Neural progenitor cell (in vitro differentiated cells): ENCODE results near the gene SAMD13. TPM values are rescaled to one million over a fixed set of nuclear protein-coding genes. Genes with fewer than 3 reads are reported as not detected.

Experiments
- DNase-seq: peaks from one replicate; pipeline ENCODE4 v3.0.0-alpha.2; 2016; ENCODE audit warnings: low spot score
- H2AFZ ChIP-seq: fragments of 200-600 bp; sonication (generic); replicated peaks from 2 replicates; pipeline ENCODE4 v1.6.1; 2016; ENCODE audit warnings: antibody characterized with exemption
- H3F3A ChIP-seq: fragments of 200-600 bp; sonication (generic); 2 replicates; pipeline ENCODE4 v1.6.1; 2016; ENCODE audit warnings: antibody characterized with exemption, low read depth
- H3K27ac ChIP-seq: fragments of 200-600 bp; sonication (generic); 2 replicates; pipeline ENCODE4 v1.5.1; 2016; ENCODE audit warnings: mild to moderate bottlenecking
- H3K27me3 ChIP-seq: fragments of 200-600 bp; sonication (generic); 2 replicates; pipeline ENCODE4 v1.6.1; 2016; ENCODE audit warnings: mild to moderate bottlenecking, moderate library complexity
- H3K36me3 ChIP-seq: fragments of 200-600 bp; sonication (generic); 2 replicates; pipeline ENCODE4 v1.5.1; 2016
- H3K4me1 ChIP-seq: fragments of 200-600 bp; sonication (generic); 2 replicates; pipeline ENCODE4 v1.6.1; 2016; ENCODE audit warnings: mixed run types
- H3K4me2 ChIP-seq: fragments of 200-600 bp; sonication (generic); 2 replicates; pipeline ENCODE4 v1.6.1; 2016
- H3K4me3 ChIP-seq: fragments of 200-600 bp; sonication (generic); 2 replicates; pipeline ENCODE4 v1.5.1; 2016
- H3K79me2 ChIP-seq: fragments of 200-600 bp; sonication (generic); 2 replicates; pipeline ENCODE4 v1.6.1; 2016; ENCODE audit warnings: low read depth
- H3K9ac ChIP-seq: fragments of 200-600 bp; sonication (generic); 2 replicates; pipeline ENCODE4 v1.6.1; 2016
- H3K9me3 ChIP-seq: fragments of 200-600 bp; sonication (generic); 2 replicates; pipeline ENCODE4 v1.5.1; 2016; ENCODE audit warnings: low read depth
- H4K20me1 ChIP-seq: fragments of 200-600 bp; sonication (generic); 2 replicates; pipeline ENCODE4 v1.6.1; 2016; ENCODE audit warnings: low read depth
- H3K27ac Mint-ChIP-seq: 3 replicates; pipeline ENCODE4 v1.8.0; 2021; ENCODE audit warnings: mixed read lengths
- H3K27me3 Mint-ChIP-seq: 2 replicates; pipeline ENCODE4 v1.8.0; 2022; ENCODE audit warnings: low read depth, mild to moderate bottlenecking, inconsistent platforms, moderate library complexity, mixed read lengths; ENCODE audit not compliant: insufficient read depth
- H3K36me3 Mint-ChIP-seq: 3 replicates; pipeline ENCODE4 v1.8.0; 2021; ENCODE audit warnings: mixed read lengths
- H3K4me1 Mint-ChIP-seq: 3 replicates; pipeline ENCODE4 v1.8.0; 2021; ENCODE audit warnings: mixed read lengths
- H3K4me3 Mint-ChIP-seq: 3 replicates; pipeline ENCODE4 v1.8.0; 2021; ENCODE audit warnings: mild to moderate bottlenecking, moderate library complexity, mixed read lengths
- H3K9me3 Mint-ChIP-seq: 3 replicates; pipeline ENCODE4 v1.8.0; 2020; ENCODE audit warnings: mixed read lengths
- CTCF ChIP-seq: fragments of 200-600 bp; sonication (generic); IDR thresholded peaks from 2 replicates; pipeline ENCODE4 v1.5.1; 2017; ENCODE audit warnings: antibody characterized with exemption, mild to moderate bottlenecking
- EZH2 ChIP-seq: fragments of 200-600 bp; sonication (generic); IDR thresholded peaks from 2 replicates; pipeline ENCODE4 v1.6.1; 2017; ENCODE audit warnings: antibody characterized with exemption, mild to moderate bottlenecking, moderate library complexity
- EZH2phosphoT487 ChIP-seq: fragments of 200-600 bp; sonication (generic); IDR thresholded peaks from 2 replicates; pipeline ENCODE4 v1.6.1; 2017; ENCODE audit warnings: antibody characterized with exemption
- total RNA-seq: library from RNA; depleted of rRNA; stranded (reverse); fragments of >200 nt; gene quantifications from 2 replicates; pipeline ENCODE4 v1.2.3, GENCODE V29; 2015; ENCODE audit warnings: low replicate concordance

SAMD13 gene
- total RNA-seq, 1 donor from 2014 or later: 5.6 TPM

GRCh38 chr1:84352298-84353106 lies 51.0 kb downstream of the SAMD13 start:
- Histone ChIP-seq H3K27ac (no peak overlapping the region), H3K27me3 (no peaks in the 10 kb centered on the region), H3K4me1 (peaks cover 10% of the 10 kb centered on the region), H3K9ac (no peak overlapping the region), H3K4me3 (no peak overlapping the region), H3K4me2 (no peak overlapping the region), H4K20me1 (no peaks in the 10 kb centered on the region), H3F3A (no peaks in the 10 kb centered on the region), H3K36me3 (no peaks in the 10 kb centered on the region), H3K9me3 (no peaks in the 10 kb centered on the region), H3K79me2 (no peaks in the 10 kb centered on the region), H2AFZ (no peak overlapping the region)
- Mint-ChIP-seq H3K27ac (no peak overlapping the region), H3K36me3 (no peaks in the 10 kb centered on the region), H3K9me3 (no peaks in the 10 kb centered on the region), H3K4me3 (no peak overlapping the region), H3K27me3 (no peaks in the 10 kb centered on the region), H3K4me1 (peaks cover 15% of the 10 kb centered on the region)
- no peak for DNase-seq
- TF ChIP-seq EZH2 (no peak), CTCF (no peak), EZH2phosphoT487 (no peak)

DNA sequence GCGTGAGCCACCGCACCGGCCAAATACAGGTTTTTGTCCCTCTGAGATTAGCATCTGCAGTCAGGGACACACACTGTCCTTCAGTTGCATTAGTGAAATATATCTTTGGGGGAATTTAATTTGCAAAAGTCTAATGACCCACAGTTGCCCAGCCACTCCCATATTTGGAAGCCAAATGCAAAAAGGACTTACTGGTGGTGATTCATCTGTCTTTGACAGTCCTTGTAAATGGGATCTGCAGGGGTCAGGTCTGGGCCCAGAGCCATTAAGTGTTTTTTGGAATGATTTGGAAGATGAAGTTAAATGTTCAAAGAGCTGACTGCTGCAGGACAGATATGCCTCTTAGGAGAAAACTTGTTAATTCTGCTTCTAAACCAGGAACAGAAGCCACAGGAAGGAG lies 52.2 kb downstream of the SAMD13 start:
- Mint-ChIP-seq H3K4me1 (peaks cover 10% of the 10 kb centered on the region), H3K4me3 (no peak overlapping the region), H3K9me3 (no peaks in the 10 kb centered on the region), H3K27me3 (no peaks in the 10 kb centered on the region), H3K27ac (no peak overlapping the region), H3K36me3 (no peaks in the 10 kb centered on the region)
- Histone ChIP-seq H3K4me3 (no peak overlapping the region), H3F3A (no peaks in the 10 kb centered on the region), H3K27me3 (no peaks in the 10 kb centered on the region), H3K27ac (no peak overlapping the region), H3K9me3 (no peaks in the 10 kb centered on the region), H3K79me2 (no peaks in the 10 kb centered on the region), H3K9ac (no peak overlapping the region), H2AFZ (no peak overlapping the region), H3K4me2 (no peak overlapping the region), H4K20me1 (no peaks in the 10 kb centered on the region), H3K4me1 (peaks cover 7% of the 10 kb centered on the region), H3K36me3 (no peaks in the 10 kb centered on the region)
- no peak for DNase-seq
- TF ChIP-seq EZH2phosphoT487 (no peak), EZH2 (no peak), CTCF (no peak)

GRCh38 chr1:84355556-84355955 lies 54.0 kb downstream of the SAMD13 start:
- Mint-ChIP-seq H3K27ac (no peak overlapping the region), H3K4me3 (no peak overlapping the region), H3K27me3 (no peaks in the 10 kb centered on the region), H3K36me3 (no peaks in the 10 kb centered on the region), H3K4me1 (peaks cover 9% of the 10 kb centered on the region), H3K9me3 (no peaks in the 10 kb centered on the region)
- no peaks in the 10 kb centered on the region for H3F3A ChIP-seq
- H3K4me2 ChIP-seq: no peak overlapping the region
- H3K9me3 ChIP-seq: no peaks in the 10 kb centered on the region
- peaks cover 2% of the 10 kb centered on the region for H3K4me1 ChIP-seq
- no peaks in the 10 kb centered on the region for H4K20me1 ChIP-seq
- H3K27me3 ChIP-seq: no peaks in the 10 kb centered on the region
- H3K4me3 ChIP-seq: no peak overlapping the region
- H2AFZ ChIP-seq: no peak overlapping the region
- DNase-seq: no peak
- no peak overlapping the region for H3K27ac ChIP-seq
- TF ChIP-seq CTCF (no peak), EZH2phosphoT487 (no peak)
- no peaks in the 10 kb centered on the region for H3K79me2 ChIP-seq
- no peak overlapping the region for H3K9ac ChIP-seq
- H3K36me3 ChIP-seq: no peaks in the 10 kb centered on the region
